Kidney (tissue), 14 donors: ENCODE results near the gene MFSD1. TPM values are rescaled to one million over a fixed set of nuclear protein-coding genes. Genes with fewer than 3 reads are reported as not detected.

Experiments
- DNase-seq, 5 donors: peaks; one replicate each; pipeline ENCODE4 v3.0.0-alpha.2; 2013 to 2020
- FAIRE-seq: peaks from 2 replicates; lab custom pipeline; 2012; peaks lifted over from hg19 to GRCh38; lab: Jason Lieb, UNC
- H3K27ac ChIP-seq, 2 donors: one replicate each; pipeline ENCODE4 v1.7.0; 2013; ENCODE audit warnings: low read depth in 2 of 2, low read length in 2 of 2, inconsistent platforms in 1 of 2
- H3K27me3 ChIP-seq: one replicate; pipeline ENCODE4 v1.7.1; 2013; ENCODE audit warnings: low read length, inconsistent platforms; ENCODE audit not compliant: control insufficient read depth, insufficient read depth
- H3K36me3 ChIP-seq, 3 donors: one replicate each; pipeline versions ENCODE4 v1.7.0 to v1.7.1; 2013; ENCODE audit warnings: low read length in 3 of 3, control low read depth in 1 of 3, inconsistent platforms in 1 of 3; ENCODE audit not compliant: insufficient read depth in 3 of 3, control insufficient read depth in 2 of 3
- H3K4me1 ChIP-seq, 3 donors: one replicate each; pipeline versions ENCODE4 v1.7.0 to v1.7.1; 2013; ENCODE audit warnings: low read length in 3 of 3, inconsistent platforms in 1 of 3, low read depth in 1 of 3; ENCODE audit not compliant: control insufficient read depth in 2 of 3, insufficient read depth in 2 of 3
- H3K4me3 ChIP-seq, 3 donors: one replicate each; pipeline versions ENCODE4 v1.7.0 to v1.8.1; 2013; ENCODE audit warnings: low read length in 3 of 3, control low read depth in 1 of 3, inconsistent platforms in 1 of 3
- H3K9ac ChIP-seq, 3 donors: one replicate each; pipeline versions ENCODE4 v1.7.0 to v1.7.1; 2013; ENCODE audit warnings: low read length in 3 of 3, control low read depth in 1 of 3, inconsistent platforms in 1 of 3
- H3K9me3 ChIP-seq, 3 donors: one replicate each; pipeline versions ENCODE4 v1.7.0 to v1.7.1; 2013; ENCODE audit warnings: low read length in 3 of 3, control low read depth in 1 of 3, inconsistent platforms in 1 of 3; ENCODE audit not compliant: control insufficient read depth in 2 of 3, insufficient read depth in 1 of 3
- CTCF ChIP-seq: IDR thresholded peaks from 3 replicates; pipeline ENCODE4 v1.5.1; 2012; ENCODE audit warnings: mild to moderate bottlenecking, moderate library complexity, borderline replicate concordance; ENCODE audit not compliant: insufficient read depth; ENCODE audit errors: extremely low read depth
- intact Hi-C: fragments of 100-400 bp; cut with DNase I; formaldehyde crosslinking; loops from one replicate; pipeline ENCODE4 v1.11.1; 2022
- polyA plus RNA-seq: library from polyadenylated mRNA; stranded (reverse); fragments of 350-450 nt; fragmentation: Illumina TruSeq; extraction: RNeasy Lipid Tissue Mini Kit (QIAGEN cat#74804); gene quantifications from one replicate; pipeline ENCODE4 v1.2.3, GENCODE V29; 2014; ENCODE audit warnings: low read depth, low replicate concordance; ENCODE audit not compliant: insufficient read depth
- total RNA-seq: library from RNA; stranded (reverse); fragmentation: NEBNext Ultra II Directional; extraction: Animal tissue kit (Norgen Biotek cat#: 25700); gene quantifications from one replicate; pipeline ENCODE4 v1.2.1, GENCODE V29; 2021
- donor health status: control.
- donor health status: control.
- donor health status: control.
- donor health status: control.
- donor health status: control.
- donor health status: DM: yes; HTN: yes; CAD: no.
- donor health status: Normal renal cell carcinoma (clear cell type).

Gene MFSD1
- total and polyA plus RNA-seq, 2 donors from 2014 or later = 46.5 to 76.2 TPM

- intact Hi-C loops = no loop called here
- DNase-seq = no peak
- H3K27ac ChIP-seq = no peak overlapping the region
- no peak for FAIRE-seq
- H3K4me3 ChIP-seq = no peak overlapping the region
- H3K4me1 ChIP-seq = peaks cover 12 to 21% (median 20%) of the 10 kb centered on the region in 3 donors
- no peak for TF ChIP-seq CTCF
- H3K27me3 ChIP-seq = no peaks in the 10 kb centered on the region
- no peaks in the 10 kb centered on the region for H3K9me3 ChIP-seq
- no peaks in the 10 kb centered on the region for H3K36me3 ChIP-seq
- H3K9ac ChIP-seq = no peak overlapping the region
These were observed 36.2 kb upstream of the MFSD1 start for GRCh38 chr3:158765518-158766205.

DNA sequence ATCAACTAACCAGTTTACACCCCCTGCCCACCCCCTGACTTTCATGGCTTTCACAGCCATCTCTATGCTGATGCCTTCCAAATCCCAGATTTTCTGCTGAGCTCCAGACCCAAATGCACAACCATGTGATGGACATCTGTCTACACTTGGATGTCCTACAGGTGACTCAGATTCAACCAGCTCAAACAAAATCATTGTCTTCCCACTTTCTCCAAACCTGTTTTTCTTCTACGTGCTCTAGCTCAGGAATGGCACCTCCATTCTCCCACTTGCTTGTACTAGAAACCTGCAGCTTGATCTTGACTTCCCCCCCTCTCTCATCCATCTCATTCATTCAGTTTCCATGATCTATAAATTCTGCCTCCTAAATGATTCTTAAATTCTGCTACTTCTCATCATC, 35.5 kb upstream of the MFSD1 start:
- no peaks in the 10 kb centered on the region for H3K27me3 ChIP-seq
- no peak for FAIRE-seq
- no peak overlapping the region for H3K4me3 ChIP-seq
- no peak overlapping the region for H3K27ac ChIP-seq
- intact Hi-C loops = no loop called here
- no peaks in the 10 kb centered on the region for H3K9me3 ChIP-seq
- no peak for DNase-seq
- no peak for TF ChIP-seq CTCF
- H3K9ac ChIP-seq = no peak overlapping the region
- H3K36me3 ChIP-seq = no peaks in the 10 kb centered on the region
- H3K4me1 ChIP-seq = peaks cover 12 to 23% (median 20%) of the 10 kb centered on the region in 3 donors

DNA sequence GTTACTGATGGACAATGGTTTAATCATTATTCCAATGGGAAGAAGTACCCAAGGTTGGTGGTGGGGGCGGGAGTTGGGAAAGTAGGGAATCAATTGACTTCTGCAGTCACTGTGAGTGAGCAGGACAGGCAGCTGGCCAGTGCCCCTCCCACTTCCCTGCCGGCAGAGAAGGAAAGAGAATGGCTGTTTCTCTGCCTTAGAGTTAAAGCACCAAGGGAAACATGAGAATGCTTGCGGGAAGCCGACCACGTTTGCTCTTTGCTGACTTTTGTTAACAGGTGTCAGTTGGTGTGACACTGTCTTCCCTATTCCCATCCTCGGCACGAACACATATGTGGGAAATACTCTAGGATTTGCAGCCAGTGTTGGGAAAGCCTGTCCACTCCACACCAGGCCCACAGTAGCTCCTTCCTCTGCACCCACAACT, 33.5 kb upstream of the MFSD1 start:
- H3K27ac ChIP-seq = peak overlapping the region; percentile 72 to 82
- no peaks in the 10 kb centered on the region for H3K36me3 ChIP-seq
- no peak for TF ChIP-seq CTCF
- FAIRE-seq (no peak), DNase-seq (peak in 4 of 5 donors; percentile 56 to 81 (median 73))
- no peaks in the 10 kb centered on the region for H3K27me3 ChIP-seq
- H3K4me3 ChIP-seq = peak overlapping the region in 2 of 3 donors; percentile 22 to 40
- peaks cover 12 to 23% (median 20%) of the 10 kb centered on the region in 3 donors for H3K4me1 ChIP-seq
- H3K9ac ChIP-seq = peak overlapping the region in 1 of 3 donors; percentile 12
- H3K9me3 ChIP-seq = no peaks in the 10 kb centered on the region
- intact Hi-C loops = no loop called here
